GM21447 (cell line): Measurements from ENCODE around the gene UBA52.
"Not testable (repeated sequence)": the region's sequence is repeated elsewhere in the genome, so short reads cannot be mapped to it uniquely, and the experiment has no call there.

Experiments used
- ATAC-seq: cut with Tn5 transposase; IDR thresholded peaks from one replicate; pipeline ENCODE4 v1.9.1; 2021; ENCODE audit not compliant: unreplicated experiment

Gene UBA52

GRCh38 chr19:18591735-18592385 lies 20.2 kb downstream of the UBA52 start:
- no peak for ATAC-seq

- not testable (repeated sequence) for ATAC-seq
These were observed 21.1 kb downstream of the UBA52 start for GRCh38 chr19:18592732-18593131.

- ATAC-seq, result no peak
These were observed 21.9 kb downstream of the UBA52 start for GRCh38 chr19:18593367-18594095.

- no peak for ATAC-seq
These were observed 22.6 kb downstream of the UBA52 start for GRCh38 chr19:18594096-18594823.

DNA sequence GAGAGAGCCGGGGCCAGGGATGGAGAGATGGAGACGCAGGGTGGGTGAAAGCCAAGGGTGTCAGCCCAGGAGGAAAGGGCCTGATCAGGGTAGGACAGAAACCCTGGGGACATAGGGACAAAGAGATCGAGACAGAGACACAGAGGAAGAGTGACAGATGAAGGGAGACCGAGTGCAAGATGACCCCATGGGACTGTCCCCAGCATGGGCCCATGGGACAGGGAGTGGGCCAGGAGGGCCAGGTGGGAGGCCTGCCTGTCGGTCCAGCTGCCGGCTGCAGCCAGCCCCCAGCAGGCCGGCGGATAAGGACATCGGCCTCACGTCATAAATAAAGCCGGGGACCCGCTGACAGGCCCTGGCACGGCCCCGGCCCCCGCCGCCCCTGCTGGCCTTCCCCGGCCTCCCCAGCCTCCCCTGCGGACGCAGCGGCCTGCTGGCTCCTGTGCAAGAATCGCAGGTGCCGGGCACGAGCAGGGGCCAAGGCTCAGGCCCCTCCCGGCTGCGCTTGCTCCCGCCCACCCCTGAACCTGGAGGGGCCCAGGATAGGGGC lies 23.2 kb downstream of the UBA52 start:
- no peak for ATAC-seq

DNA sequence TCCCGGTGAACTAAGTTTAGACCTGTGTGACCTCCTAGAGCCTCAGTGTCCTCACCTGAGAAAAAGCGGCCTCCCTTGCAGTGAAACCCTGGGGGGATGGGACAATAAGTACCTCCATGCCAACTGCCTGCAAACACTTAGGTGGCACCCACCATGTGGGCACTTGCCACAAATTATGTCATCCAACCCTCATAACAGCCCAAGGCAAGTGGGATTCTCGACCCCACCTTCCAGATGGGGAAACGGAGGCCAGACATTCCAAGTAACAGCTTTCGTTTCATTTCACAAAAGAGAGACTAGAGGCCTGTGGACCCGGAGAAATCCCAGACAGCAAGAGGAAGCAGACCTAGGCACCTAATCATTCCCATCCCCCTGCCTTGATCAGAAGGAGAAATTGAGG lies 23.8 kb downstream of the UBA52 start:
- ATAC-seq, result no peak

- no peak for ATAC-seq
These were observed 25.1 kb downstream of the UBA52 start for GRCh38 chr19:18596752-18597157.

- ATAC-seq, result no peak
These were observed 26.4 kb downstream of the UBA52 start for GRCh38 chr19:18597809-18598660.

DNA sequence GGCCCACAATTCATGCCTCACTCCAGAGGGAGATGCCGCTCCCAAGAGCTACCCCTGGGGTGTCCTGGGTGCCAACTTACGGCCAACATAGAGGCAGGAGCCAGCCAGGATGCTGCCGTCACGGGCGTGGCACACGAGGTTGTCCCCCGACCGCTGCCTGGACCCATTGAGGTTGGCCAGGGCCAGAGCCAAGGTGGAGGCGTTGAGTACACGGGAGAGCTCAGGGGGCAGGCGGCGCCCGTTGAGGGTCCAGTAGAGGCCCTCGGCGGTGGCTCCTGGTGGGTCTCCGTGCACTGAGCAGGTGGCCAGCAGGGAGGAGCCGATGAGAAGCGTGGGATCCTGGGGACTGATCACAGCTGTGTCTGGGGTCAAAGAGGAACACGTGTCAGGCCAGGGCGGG lies 27.8 kb downstream of the UBA52 start:
- no peak for ATAC-seq

DNA sequence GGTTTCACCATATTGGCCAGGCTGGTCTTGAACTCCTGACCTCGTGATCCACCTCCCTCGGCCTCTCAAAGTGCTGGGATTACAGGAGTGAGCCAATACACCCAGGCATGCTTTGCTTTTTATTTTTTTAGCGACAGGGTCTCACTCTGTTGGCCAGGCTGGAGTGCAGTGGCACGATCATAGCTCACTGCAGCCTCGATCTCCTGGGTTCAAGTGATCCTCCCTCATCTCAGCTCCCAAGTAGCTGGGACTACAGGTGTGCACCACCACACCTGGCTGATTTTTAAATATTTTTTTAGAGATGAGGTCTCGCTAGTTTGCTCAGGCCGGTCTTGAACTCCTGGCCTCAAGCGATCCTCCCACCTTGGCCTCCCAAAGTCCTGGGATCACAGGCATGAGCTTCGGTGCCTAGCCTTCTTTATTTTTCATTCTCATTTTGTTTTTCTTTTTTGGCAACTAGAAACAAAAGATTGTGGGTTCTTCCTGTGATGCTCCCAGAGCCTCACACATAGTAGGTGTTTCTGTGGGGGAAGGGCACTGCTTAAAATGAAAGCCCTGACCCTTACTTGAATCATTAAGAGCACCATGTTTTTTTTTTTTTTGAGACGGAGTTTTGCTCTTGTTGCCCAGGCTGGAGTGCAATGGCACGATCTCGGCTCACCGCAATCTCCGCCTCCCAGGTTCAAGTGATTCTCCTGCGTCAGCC lies 29.2 kb downstream of the UBA52 start:
- ATAC-seq, result not testable (repeated sequence)

DNA sequence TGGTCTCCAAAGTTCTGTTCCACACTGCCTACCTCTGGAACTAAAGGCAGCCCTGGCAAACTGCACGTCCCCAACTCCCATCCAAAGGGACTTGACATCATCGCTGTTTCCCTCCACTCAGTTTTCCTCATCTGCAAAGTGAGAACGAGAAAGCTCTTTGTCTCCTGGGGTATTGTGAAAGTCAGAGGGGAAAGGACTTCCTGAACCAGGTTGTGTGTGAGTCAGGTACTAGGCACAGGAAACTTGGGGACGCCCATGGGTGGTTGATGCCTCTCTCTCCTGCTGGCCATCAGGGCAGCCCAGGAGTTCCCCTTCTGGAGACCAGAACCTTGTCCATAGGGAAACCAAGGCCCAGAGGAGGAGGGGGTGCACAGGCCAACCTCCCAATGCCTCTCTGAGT lies 30.2 kb downstream of the UBA52 start:
- ATAC-seq, result no peak

GRCh38 chr19:18603255-18603957 lies 31.7 kb downstream of the UBA52 start:
- ATAC-seq, result no peak

- ATAC-seq, result no peak
These were observed 32.5 kb downstream of the UBA52 start for GRCh38 chr19:18603958-18604819.

DNA sequence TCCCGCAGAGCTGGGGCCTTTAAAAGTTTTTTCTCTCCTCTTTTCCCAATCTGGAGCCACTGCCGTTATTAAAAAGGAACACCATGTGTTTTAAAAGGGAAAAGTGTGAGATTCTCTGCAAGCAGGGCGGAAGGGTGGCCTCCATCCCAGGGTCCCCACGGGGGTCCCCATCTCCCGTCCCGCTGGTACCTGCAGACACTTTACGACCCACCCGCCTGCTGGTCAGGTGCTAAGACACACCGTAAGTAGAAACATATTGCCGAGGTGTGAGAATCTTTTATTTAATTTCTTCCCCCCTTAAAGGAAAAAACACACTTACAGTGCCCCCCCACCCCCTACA lies 33.1 kb downstream of the UBA52 start:
- ATAC-seq, result no peak

DNA sequence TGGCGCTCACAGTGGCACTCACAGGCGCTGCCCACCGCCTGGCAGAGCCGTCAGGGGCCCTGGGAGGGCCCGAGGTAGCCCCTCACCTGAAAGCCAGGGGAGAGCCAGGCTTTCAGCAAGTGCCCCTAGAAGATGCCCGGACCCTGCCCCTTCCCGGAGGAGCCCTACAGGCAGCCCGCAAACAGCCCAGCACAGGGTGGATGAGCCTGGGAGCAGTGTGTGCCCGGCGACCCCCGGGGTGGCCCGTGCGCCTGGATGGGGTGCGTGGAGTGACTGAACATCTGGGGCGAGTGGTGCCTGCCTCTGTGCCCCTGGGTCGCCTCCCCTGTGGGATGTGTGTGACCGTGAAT lies 33.5 kb downstream of the UBA52 start:
- ATAC-seq, result no peak

GRCh38 chr19:18605546-18606280 lies 34.1 kb downstream of the UBA52 start:
- ATAC-seq, result no peak

GRCh38 chr19:18606281-18607225 lies 34.9 kb downstream of the UBA52 start, which contains the start of gene CRLF1:
TSS of gene CRLF1 (minus strand) at chr19:18606799. CDS start at chr19:18606656, 143 bp downstream.
- ATAC-seq, result no peak
